Heart left ventricle (tissue), 13 donors: ENCODE measurements around the gene MICAL2.

Experiments
- POLR2A ChIP-seq, 2 donors: fragments of 450-650 bp; IDR thresholded peaks; one replicate each; pipeline ENCODE4 v1.6.1; 2017; ENCODE audit warnings: antibody characterized with exemption in 2 of 2, mild to moderate bottlenecking in 2 of 2, moderate library complexity in 2 of 2
- TF ChIP-seq, protein P1 (sequence below), 12 donors: fragments of 200-600 bp; sonication (generic) in 4 of 12; IDR thresholded peaks; one replicate each; pipeline versions ENCODE4 v1.5.0 to v1.8.0; 2018 to 2022; ENCODE audit warnings: antibody characterized with exemption in 12 of 12, mild to moderate bottlenecking in 5 of 12
- donor health status: ischemic (EF 13 %, LVEDD 7.1; RV severe dilation, severe dysfunction).
- donor health status: DM: no; HTN: yes; CAD: no.
- donor health status: DM: no; HTN: no; CAD: no.
- donor health status: ischemic (EF 25% LVEDD 6.9; RV normal size, moderate dysfunction).
- donor health status: ischemic (EF 25% LVEDD 5.7; RV mildly dilated, moderate dysfunction).
- donor health status: ischemic (EF 35%, LVEDD 5.7; RV mildly dilated, moderate dysfunction).
- donor health status: nonischemic (EF 11% LVEDD 7.7; RV severe dilation, severe dysfunction).
- donor health status: DM: yes; HTN: yes; CAD: no.
- donor health status: PGD.
- donor health status: ischemic (EF 29% LVEDD 5.4; RV normal size, mild dysfunction).
- donor health status: nonischemic (EF 23%, LVEDD 6.1; RV moderate dilation, normal function).

DNA sequence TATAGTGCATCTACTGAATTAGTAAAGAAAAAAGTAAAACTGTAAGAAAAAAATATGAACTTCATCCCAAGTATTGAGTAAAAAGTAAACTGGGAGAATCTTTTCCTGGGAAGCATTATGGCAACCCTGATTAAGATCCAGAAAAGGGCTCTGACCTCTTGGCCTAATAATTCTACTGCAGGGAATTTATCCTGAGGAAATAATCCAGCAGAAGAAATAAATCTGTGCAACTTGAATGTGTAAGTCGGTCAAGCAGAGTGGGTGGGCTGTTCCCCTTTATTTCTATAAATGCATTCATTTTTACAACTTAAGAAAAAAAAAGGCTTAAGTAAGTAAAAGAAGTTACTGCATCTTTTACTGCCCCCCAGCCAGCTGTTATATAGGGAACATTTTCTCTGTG, 155.7 kb downstream of the MICAL2 start:
- TF ChIP-seq, protein P1, sequence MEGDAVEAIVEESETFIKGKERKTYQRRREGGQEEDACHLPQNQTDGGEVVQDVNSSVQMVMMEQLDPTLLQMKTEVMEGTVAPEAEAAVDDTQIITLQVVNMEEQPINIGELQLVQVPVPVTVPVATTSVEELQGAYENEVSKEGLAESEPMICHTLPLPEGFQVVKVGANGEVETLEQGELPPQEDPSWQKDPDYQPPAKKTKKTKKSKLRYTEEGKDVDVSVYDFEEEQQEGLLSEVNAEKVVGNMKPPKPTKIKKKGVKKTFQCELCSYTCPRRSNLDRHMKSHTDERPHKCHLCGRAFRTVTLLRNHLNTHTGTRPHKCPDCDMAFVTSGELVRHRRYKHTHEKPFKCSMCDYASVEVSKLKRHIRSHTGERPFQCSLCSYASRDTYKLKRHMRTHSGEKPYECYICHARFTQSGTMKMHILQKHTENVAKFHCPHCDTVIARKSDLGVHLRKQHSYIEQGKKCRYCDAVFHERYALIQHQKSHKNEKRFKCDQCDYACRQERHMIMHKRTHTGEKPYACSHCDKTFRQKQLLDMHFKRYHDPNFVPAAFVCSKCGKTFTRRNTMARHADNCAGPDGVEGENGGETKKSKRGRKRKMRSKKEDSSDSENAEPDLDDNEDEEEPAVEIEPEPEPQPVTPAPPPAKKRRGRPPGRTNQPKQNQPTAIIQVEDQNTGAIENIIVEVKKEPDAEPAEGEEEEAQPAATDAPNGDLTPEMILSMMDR (IDR thresholded peaks at IDR 0.05): no peak
- TF ChIP-seq POLR2A (IDR thresholded peaks at IDR 0.05): no peak
